ENCODE data around the gene C19orf25. TPM values are rescaled to one million over a fixed set of nuclear protein-coding genes. Genes with fewer than 3 reads are reported as not detected.

C19orf25 gene
- total and polyA plus RNA-seq, 10 of the 15 experiments (the other 5 are each of a cell fraction or from before 2014, with no cell fraction given) = 1.2 to 67.0 (median 25.6) TPM

DNA sequence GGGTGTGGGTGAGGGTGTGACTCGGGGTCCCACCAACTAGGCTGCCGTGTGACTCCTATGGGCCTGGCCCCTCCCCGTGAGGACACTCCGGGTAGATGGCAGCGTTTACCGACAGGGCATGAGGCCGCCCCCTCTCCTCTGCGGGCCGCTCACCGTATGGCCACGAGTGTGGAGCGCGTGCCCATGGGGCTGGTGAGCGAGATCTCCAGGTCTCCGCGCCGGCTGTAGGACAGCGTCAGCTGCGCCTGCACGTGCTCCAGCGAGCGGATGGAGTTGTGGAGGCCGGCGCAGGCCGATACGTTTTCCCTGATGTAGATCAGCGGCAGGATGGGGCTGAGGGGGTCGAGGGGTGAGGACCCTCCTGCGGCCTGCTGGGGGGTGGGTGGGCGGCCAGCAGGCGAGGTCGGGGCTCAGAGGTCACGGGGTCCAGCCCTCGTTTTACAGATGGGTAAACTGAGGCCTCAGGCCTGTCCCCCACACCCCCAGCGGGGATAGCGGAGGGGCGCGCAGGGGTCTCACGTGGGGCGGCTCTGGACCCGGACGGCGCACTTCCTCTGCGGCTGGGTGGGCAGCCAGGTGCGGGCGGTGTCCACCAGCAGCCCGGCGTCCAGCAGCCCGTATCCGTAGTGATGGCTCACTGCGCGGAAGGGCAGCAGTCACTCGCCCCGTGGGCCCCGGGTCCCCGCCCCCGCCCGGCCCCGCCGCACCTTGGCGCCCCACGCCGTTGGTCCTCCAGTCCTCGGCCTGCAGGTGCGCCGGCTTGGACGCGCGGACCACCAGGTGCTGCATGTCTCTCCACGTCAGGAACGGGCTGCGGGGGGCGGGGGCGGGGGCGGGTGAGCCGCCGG lies 4.3 kb upstream of the C19orf25 start (continued):
- TF ChIP-seq SMAD1 (IDR thresholded peaks at IDR 0.05; ENCODE audit: low read depth, partially characterized antibody) (no peak), ZNF622 (IDR thresholded peaks at IDR 0.05) (no peak), EZH2 (IDR thresholded peaks at IDR 0.05; ENCODE audit: borderline replicate concordance, control insufficient read depth, low read depth, low read length) (no peak), ZNF217 (IDR thresholded peaks at IDR 0.05) (no peak), TARDBP (IDR thresholded peaks at IDR 0.05; ENCODE audit: borderline replicate concordance) (no peak), ZNF384 (IDR thresholded peaks at IDR 0.05; ENCODE audit: borderline replicate concordance, low read depth, low read length) (no peak), IKZF1 (conservative IDR thresholded peaks at IDR 0.05) (no peak)

DNA sequence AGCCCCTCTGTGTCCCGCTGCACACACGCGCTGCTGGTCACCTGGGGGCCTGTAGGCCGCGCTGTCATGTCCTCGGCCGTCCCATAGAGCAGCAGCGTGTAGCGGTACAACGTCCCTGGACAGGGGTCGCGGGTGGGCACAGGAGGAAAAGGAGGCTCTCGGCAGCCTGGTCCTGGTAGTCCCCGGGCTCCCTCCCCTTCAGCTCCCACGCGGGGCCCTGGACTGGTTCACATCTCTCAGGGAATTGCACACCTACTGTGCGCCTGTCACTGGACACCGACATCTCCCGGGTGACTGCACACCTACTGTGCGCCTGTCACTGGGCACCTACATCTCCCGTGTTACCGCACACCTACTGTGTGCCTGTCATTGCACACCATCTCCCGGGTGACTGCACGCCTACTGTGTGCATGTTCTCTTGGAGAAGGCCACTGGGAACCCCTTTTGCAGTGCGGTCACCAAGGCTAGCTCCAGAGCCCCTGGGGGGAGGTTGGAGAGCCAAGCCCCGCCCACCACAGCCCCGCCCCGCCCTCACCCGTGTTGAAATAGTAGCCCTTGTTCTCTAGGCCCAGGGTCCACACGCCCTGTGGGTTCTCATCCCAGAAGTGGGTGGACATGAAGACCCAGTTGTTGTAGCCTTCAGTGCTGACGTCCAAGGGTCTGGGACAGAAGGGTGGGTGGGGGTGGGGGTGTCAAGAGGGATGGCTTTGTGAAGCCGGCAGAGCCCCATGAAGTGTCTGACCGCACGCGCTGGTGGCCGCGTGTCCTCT lies 3.5 kb upstream of the C19orf25 start:
- RAD21 ChIA-PET (ENCODE audit: unreplicated experiment) = no interaction called here
- Histone ChIP-seq H3K27me3 (replicated peaks in 1 of 2; ENCODE audit: control insufficient read depth in 2 of 2, insufficient read depth in 2 of 2, low read length in 1 of 2) (no peaks in the 10 kb centered on the region), H3K4me3 (no peak overlapping the region), H3K79me2 (ENCODE audit: control insufficient read depth, insufficient read depth, low read length) (peaks cover 8% of the 10 kb centered on the region), H4K20me1 (ENCODE audit: control insufficient read depth, insufficient read depth) (no peaks in the 10 kb centered on the region), H3K4me2 (ENCODE audit: control insufficient read depth, insufficient read depth) (no peak overlapping the region), H3K36me3 (ENCODE audit: control insufficient read depth in 2 of 2, insufficient read depth in 2 of 2, low read length in 1 of 2) (no peaks in the 10 kb centered on the region), H3K9ac (ENCODE audit: control insufficient read depth, insufficient read depth, low read length) (no peak overlapping the region), H3K27ac (ENCODE audit: control insufficient read depth, insufficient read depth) (no peak overlapping the region), H3K9me3 (replicated peaks; ENCODE audit: control insufficient read depth, insufficient read depth, low read length) (no peaks in the 10 kb centered on the region), H3K4me1 (ENCODE audit: control insufficient read depth, insufficient read depth, low read length) (no peaks in the 10 kb centered on the region), H2AFZ (ENCODE audit: control insufficient read depth, low read depth, low read length) (no peak overlapping the region)
- CTCF ChIA-PET = no interaction called here
- no peak for ATAC-seq
- no peak for FAIRE-seq
- TF ChIP-seq DPF2 (IDR thresholded peaks at IDR 0.05) (peak; percentile 99), TBL1XR1 (IDR thresholded peaks at IDR 0.05; ENCODE audit: low read depth, low read length) (no peak), BMI1 (IDR thresholded peaks at IDR 0.05; ENCODE audit: borderline replicate concordance) (peak; percentile 65)
- TF ChIP-seq, protein P1, sequence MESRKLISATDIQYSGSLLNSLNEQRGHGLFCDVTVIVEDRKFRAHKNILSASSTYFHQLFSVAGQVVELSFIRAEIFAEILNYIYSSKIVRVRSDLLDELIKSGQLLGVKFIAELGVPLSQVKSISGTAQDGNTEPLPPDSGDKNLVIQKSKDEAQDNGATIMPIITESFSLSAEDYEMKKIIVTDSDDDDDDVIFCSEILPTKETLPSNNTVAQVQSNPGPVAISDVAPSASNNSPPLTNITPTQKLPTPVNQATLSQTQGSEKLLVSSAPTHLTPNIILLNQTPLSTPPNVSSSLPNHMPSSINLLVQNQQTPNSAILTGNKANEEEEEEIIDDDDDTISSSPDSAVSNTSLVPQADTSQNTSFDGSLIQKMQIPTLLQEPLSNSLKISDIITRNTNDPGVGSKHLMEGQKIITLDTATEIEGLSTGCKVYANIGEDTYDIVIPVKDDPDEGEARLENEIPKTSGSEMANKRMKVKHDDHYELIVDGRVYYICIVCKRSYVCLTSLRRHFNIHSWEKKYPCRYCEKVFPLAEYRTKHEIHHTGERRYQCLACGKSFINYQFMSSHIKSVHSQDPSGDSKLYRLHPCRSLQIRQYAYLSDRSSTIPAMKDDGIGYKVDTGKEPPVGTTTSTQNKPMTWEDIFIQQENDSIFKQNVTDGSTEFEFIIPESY (IDR thresholded peaks at IDR 0.05) = peak; percentile 65
- 85% methylated on average over 34 of the region's 37 CpGs for WGBS (ENCODE audit: insufficient coverage, insufficient replicate concordance, low lambda C conversion rate, missing lambda C conversion rate)
- in situ Hi-C loops (cut with MboI) = no loop called here
- DNase-seq (ENCODE audit: low read depth, low spot score) = no peak
- POLR2A ChIA-PET = no interaction called here
- SMC1A ChIA-PET (ENCODE audit: uncharacterized antibody, unreplicated experiment) = no interaction called here
- intact Hi-C loops (cut with micrococcal nuclease; ENCODE audit: unreplicated experiment) = no loop called here
- BruUV-seq (replicated peaks) = no TSS peak

Measured in GM12878 (cell line).